ENCODE measurements around the gene SPATA21.

The SPATA21 gene

DNA sequence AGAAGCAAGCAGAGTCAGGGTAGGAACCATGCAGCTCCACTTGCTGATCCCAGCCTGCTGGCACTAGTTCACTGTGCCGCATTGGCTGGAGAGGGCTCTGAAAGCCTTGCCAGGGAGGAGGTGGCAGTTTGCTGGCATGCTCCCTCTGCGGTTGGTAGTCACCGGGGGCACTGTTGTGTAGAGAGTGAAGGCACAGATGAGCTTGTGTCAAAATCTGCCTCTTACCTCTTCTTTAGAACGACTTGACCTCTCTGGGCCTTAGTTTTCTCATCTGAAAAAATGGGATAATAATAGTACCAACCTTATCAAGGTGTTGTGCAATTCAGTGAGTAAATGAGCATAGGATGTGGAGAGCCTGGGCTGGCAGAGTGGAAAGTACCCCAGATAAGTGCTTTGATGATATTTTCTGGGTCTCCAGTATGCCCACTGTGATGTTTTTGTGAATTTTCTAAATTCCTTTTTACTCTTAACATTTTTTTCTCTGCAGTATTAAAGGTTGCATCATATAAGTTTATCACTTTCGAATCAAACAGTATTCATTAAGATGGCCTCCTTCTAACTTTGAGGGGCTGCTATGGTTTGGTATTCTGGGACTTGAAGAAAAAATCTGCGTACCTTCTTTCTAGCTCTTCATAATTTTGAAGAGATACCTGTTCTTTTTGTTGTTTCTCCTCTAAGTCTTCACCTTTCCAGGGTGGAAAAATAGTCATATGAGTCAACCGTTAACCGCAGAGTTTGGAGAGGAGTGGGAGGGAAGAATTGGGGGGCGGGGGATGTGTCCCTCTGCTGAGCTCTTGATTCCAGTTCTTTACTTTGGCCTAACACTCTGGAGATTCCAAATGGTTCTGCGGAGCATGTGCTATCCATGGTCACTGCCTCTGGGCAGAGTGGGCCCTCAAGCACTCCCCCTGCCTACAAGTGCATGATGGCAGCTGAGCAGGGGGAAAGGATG is 43.4 kb downstream of the SPATA21 start:
- Histone ChIP-seq H3K27me3 (ENCODE audit: control insufficient read depth, insufficient read depth, low read length) (no peaks in the 10 kb centered on the region), H3K9me3 (ENCODE audit: control insufficient read depth, insufficient read depth, low read depth, low read length) (no peaks in the 10 kb centered on the region), H3K27ac (ENCODE audit: low read depth, low read length) (no peak overlapping the region), H3K36me3 (ENCODE audit: control insufficient read depth, insufficient read depth, low read length) (peaks cover 55% of the 10 kb centered on the region), H3K4me3 (ENCODE audit: low read depth, low read length) (no peak overlapping the region), H3K9ac (ENCODE audit: low read length) (no peak overlapping the region), H3K4me1 (ENCODE audit: control insufficient read depth, insufficient read depth, low read length) (peaks cover 25% of the 10 kb centered on the region)

DNA sequence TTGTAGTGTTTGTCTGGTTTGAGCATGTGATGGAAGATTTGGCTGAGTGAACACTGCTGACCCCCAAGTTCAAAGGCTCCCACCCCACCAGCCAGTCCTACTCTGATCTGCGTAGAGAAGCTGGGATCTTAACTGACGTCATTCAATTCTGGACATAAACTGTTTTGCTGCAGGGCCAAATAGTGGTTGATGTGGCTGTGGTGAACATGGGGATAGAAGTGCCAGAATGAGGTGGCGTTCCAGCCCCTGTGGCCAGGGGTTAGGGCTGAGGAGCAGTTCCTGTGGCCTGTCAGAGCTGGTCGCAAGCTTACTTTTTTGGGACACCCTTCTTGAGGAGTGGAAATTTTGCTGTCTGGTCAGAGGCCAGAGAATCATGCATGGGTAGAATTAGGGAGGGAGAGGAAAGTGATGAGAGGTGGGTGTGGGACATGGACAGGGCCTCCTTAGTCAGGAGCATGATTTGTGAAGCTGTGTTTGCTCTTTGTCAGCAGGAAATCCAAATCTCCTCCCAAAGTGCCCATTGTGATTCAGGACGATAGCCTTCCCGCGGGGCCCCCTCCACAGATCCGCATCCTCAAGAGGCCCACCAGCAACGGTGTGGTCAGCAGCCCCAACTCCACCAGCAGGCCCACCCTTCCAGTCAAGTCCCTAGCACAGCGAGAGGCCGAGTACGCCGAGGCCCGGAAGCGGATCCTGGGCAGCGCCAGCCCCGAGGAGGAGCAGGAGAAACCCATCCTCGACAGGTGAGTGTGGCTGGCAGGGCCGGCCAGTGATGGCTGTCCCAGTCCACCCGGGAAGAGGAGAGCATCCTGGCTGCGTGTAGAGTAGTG is 44.3 kb downstream of the SPATA21 start:
- peaks cover 25% of the 10 kb centered on the region for H3K4me1 ChIP-seq (ENCODE audit: control insufficient read depth, insufficient read depth, low read length)
- H3K4me3 ChIP-seq (ENCODE audit: low read depth, low read length): no peak overlapping the region
- no peaks in the 10 kb centered on the region for H3K27me3 ChIP-seq (ENCODE audit: control insufficient read depth, insufficient read depth, low read length)
- H3K9ac ChIP-seq (ENCODE audit: low read length): no peak overlapping the region
- no peak overlapping the region for H3K27ac ChIP-seq (ENCODE audit: low read depth, low read length)
- peaks cover 48% of the 10 kb centered on the region for H3K36me3 ChIP-seq (ENCODE audit: control insufficient read depth, insufficient read depth, low read length)
- no peaks in the 10 kb centered on the region for H3K9me3 ChIP-seq (ENCODE audit: control insufficient read depth, insufficient read depth, low read depth, low read length)

DNA sequence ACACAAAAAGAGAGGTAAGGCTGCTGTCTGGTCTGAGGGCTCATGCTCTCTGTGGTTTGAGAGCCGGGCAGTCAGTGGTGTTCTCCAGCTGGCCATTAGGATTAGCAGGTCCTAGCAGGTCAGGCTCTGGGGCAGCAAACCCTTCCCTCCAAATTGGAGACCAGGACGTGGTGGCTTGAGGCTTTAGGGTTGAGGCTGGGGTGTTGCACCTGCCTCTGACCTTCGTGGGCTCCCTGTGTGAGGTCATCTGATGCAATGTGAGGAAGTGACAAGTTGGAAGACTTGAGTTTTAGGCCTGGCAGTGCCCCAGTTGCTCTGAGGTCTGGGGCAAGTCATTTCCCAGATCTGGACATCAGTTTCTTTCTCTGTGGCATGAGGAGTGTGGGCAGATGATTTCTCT is 45.8 kb downstream of the SPATA21 start:
- H3K27ac ChIP-seq (ENCODE audit: low read depth, low read length): no peak overlapping the region

DNA sequence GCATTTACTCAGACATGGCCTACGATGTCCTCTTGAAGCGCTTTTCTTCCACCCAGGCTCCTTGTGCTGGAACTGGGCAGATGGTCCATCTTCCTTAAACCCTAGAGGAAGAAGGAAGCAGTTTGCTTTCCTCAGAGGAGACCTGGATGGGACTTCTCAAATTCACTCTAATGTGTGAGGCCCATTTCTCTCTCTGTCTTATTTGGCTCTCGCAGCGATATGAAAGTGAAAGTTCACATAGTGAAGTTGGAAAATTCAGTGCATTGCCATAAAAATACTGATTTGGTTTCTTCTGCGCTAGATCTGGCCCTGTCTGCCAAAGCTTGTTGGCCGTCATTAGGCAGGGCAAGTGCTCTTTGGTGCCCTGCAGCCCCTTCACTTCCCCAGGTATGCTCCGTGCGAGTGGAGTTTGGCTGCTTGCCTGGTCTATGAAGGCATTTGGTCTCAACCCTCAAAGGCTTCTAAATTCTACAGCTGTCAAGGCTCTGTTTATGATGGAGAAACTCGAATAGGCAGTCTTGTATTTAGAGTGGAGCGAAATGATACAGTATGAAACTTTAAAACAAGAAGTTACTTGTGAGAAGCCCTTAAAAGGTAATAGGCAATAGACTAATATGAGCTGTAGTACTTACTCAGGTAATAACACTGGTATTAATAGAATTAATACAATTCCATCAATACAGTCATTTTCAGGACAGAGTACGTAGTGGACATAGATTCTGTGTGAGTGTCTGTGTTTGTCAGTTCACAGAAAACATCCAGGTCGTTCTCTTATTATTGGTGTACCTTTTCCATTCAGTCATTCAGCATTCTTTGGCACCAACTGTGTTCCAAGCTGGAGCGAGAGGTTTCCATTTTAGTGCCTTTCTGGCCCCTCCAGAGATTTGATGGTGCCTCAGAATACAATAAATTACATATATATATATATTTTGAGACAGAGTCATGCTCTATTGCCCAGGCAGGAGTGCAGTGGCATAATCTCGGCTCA is 49.7 kb downstream of the SPATA21 start:
- H3K4me3 ChIP-seq (ENCODE audit: low read depth, low read length): no peak overlapping the region

More for the DNA sequence above, 45.8 kb downstream of the SPATA21 start:
- Histone ChIP-seq H3K9ac (ENCODE audit: low read length) (no peak overlapping the region), H3K9me3 (ENCODE audit: control insufficient read depth, insufficient read depth, low read depth, low read length) (no peaks in the 10 kb centered on the region), H3K36me3 (ENCODE audit: control insufficient read depth, insufficient read depth, low read length) (peaks cover 39% of the 10 kb centered on the region), H3K4me1 (ENCODE audit: control insufficient read depth, insufficient read depth, low read length) (peaks cover 24% of the 10 kb centered on the region), H3K27me3 (ENCODE audit: control insufficient read depth, insufficient read depth, low read length) (no peaks in the 10 kb centered on the region), H3K4me3 (ENCODE audit: low read depth, low read length) (no peak overlapping the region)

DNA sequence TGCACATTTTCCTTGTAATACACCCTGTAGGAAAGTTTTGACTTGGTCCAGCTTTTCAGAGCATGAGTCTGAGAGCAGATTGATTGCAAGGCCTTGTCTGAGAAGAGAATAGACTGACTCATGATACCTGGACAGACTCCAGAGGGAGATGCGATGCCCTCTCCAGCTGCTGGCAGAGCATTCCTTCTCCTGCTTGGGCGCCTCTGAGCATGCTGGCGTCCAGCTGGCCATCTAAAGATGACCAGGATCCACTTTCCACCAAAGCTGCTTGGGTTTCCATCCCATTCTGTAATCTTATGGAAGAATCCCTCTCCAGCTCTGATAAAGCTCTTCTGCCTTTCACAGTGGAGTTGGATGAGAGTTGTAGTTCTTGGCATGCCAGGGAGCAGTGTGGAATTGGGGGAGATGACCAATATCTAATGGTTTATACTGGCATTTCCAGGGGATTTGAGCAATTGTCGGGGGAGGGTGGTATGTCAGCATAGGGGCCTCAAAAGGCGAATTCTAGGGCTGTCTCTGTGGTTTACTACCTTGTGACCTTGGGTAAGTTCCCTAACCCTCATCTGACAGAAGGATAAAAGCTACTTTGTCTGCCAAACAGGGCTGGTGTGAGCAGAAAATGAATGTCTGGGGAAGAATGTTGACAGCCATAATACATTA is 50.6 kb downstream of the SPATA21 start:
- H3K9me3 ChIP-seq (ENCODE audit: control insufficient read depth, insufficient read depth, low read depth, low read length): no peaks in the 10 kb centered on the region
- H3K36me3 ChIP-seq (ENCODE audit: control insufficient read depth, insufficient read depth, low read length): no peaks in the 10 kb centered on the region
- no peak overlapping the region for H3K4me3 ChIP-seq (ENCODE audit: low read depth, low read length)
- H3K27ac ChIP-seq (ENCODE audit: low read depth, low read length): no peak overlapping the region
- H3K9ac ChIP-seq (ENCODE audit: low read length): no peak overlapping the region
- no peaks in the 10 kb centered on the region for H3K27me3 ChIP-seq (ENCODE audit: control insufficient read depth, insufficient read depth, low read length)
- peaks cover 30% of the 10 kb centered on the region for H3K4me1 ChIP-seq (ENCODE audit: control insufficient read depth, insufficient read depth, low read length)

More for the DNA sequence above, 49.7 kb downstream of the SPATA21 start:
- Histone ChIP-seq H3K9ac (ENCODE audit: low read length) (no peak overlapping the region), H3K36me3 (ENCODE audit: control insufficient read depth, insufficient read depth, low read length) (0 out of 2 replicates have a peak, but pooled peaks cover under 1% of the 10 kb centered on the region), H3K27ac (ENCODE audit: low read depth, low read length) (no peak overlapping the region), H3K9me3 (ENCODE audit: control insufficient read depth, insufficient read depth, low read depth, low read length) (no peaks in the 10 kb centered on the region), H3K4me1 (ENCODE audit: control insufficient read depth, insufficient read depth, low read length) (peaks cover 38% of the 10 kb centered on the region), H3K27me3 (ENCODE audit: control insufficient read depth, insufficient read depth, low read length) (no peaks in the 10 kb centered on the region)

DNA sequence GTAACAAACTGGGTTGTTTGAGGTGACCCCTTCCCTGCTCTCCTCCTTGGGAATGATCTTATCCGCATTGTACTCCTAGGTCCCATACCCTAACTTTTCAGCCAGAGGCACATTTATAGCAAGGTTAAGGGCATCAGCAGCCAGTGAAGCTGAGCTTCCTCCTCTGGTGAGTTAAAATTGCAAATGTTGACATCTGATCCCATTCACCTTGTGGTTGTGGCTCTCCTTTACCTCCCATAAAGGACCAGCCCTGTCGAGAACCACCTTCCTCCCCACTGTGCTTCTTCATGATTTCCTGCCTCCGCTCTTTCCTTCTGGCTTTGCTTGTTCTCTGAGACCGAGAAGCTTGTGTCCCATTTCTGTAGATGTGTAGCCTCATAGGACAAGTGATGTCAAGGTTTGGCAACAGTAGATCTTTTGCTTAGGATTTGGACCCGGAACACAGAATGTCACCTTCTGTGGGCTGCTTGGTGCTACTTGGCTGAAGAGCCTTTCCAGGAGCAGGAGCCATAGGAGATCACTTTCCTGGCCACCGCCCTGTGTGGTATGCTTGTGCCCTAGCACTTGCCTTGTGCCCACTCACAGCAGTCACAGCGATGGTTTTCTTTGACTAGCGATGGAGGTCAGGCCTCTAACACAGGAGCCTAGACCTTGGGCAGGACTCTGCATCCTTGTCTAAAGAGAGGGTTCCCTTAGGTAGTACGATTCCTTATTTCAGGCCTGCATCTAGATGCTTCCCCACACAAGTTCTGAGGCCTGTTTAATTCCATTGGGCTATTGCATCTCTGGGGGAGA is 51.4 kb downstream of the SPATA21 start:
- Histone ChIP-seq H3K27ac (ENCODE audit: low read depth, low read length) (no peak overlapping the region), H3K9ac (ENCODE audit: low read length) (no peak overlapping the region), H3K9me3 (ENCODE audit: control insufficient read depth, insufficient read depth, low read depth, low read length) (no peaks in the 10 kb centered on the region), H3K4me3 (ENCODE audit: low read depth, low read length) (no peak overlapping the region), H3K36me3 (ENCODE audit: control insufficient read depth, insufficient read depth, low read length) (no peaks in the 10 kb centered on the region), H3K27me3 (ENCODE audit: control insufficient read depth, insufficient read depth, low read length) (no peaks in the 10 kb centered on the region), H3K4me1 (ENCODE audit: control insufficient read depth, insufficient read depth, low read length) (peaks cover 27% of the 10 kb centered on the region)

DNA sequence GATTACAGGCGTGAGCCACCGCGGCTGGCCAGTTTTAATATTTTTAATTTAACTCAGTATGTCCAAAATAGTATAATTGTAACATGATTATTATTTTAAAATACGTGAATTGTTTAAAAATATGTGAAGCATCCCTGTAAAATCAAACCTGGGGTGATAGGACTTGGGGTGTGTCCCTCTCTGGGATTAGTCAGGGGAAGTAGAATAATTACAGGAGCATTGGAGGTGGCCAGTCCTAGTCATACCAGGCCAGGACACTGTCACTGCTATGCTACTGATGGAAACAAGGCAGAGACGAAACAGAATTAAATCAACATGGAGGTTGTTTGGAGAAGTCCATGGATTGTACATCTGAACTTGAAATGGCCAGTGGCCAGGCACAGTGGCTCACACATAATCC is 53.3 kb downstream of the SPATA21 start:
- no peaks in the 10 kb centered on the region for H3K27me3 ChIP-seq (ENCODE audit: control insufficient read depth, insufficient read depth, low read length)
- no peak overlapping the region for H3K9ac ChIP-seq (ENCODE audit: low read length)
- no peak overlapping the region for H3K27ac ChIP-seq (ENCODE audit: low read depth, low read length)
- H3K9me3 ChIP-seq (ENCODE audit: control insufficient read depth, insufficient read depth, low read depth, low read length): no peaks in the 10 kb centered on the region
- H3K4me3 ChIP-seq (ENCODE audit: low read depth, low read length): no peak overlapping the region
- H3K4me1 ChIP-seq (ENCODE audit: control insufficient read depth, insufficient read depth, low read length): peaks cover 27% of the 10 kb centered on the region
- H3K36me3 ChIP-seq (ENCODE audit: control insufficient read depth, insufficient read depth, low read length): no peaks in the 10 kb centered on the region

DNA sequence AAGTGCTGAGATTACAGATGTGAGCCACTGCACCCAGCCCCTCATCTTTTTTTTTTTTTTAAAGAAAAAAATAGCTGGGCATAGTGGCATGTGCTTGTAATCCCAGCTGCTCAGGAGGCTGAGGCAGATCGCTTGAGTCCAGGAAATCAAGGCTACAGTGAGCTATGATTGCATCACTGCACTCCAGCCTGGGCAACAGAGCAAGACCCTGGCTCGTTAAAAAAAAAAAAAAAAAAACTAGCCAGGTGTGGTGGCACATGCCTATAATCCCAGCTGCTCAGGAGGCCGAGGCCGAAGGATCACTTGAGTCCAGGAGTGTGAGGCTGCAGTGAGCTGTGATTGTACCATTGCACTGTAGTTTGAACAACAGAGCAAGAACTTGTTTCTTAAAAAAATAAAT is 56.4 kb downstream of the SPATA21 start:
- peaks cover 24% of the 10 kb centered on the region for H3K4me1 ChIP-seq (ENCODE audit: control insufficient read depth, insufficient read depth, low read length)
- H3K4me3 ChIP-seq (ENCODE audit: low read depth, low read length): no peak overlapping the region
- no peaks in the 10 kb centered on the region for H3K9me3 ChIP-seq (ENCODE audit: control insufficient read depth, insufficient read depth, low read depth, low read length)
- peaks cover 4% of the 10 kb centered on the region for H3K36me3 ChIP-seq (ENCODE audit: control insufficient read depth, insufficient read depth, low read length)
- no peak overlapping the region for H3K9ac ChIP-seq (ENCODE audit: low read length)
- no peak overlapping the region for H3K27ac ChIP-seq (ENCODE audit: low read depth, low read length)
- no peaks in the 10 kb centered on the region for H3K27me3 ChIP-seq (ENCODE audit: control insufficient read depth, insufficient read depth, low read length)

DNA sequence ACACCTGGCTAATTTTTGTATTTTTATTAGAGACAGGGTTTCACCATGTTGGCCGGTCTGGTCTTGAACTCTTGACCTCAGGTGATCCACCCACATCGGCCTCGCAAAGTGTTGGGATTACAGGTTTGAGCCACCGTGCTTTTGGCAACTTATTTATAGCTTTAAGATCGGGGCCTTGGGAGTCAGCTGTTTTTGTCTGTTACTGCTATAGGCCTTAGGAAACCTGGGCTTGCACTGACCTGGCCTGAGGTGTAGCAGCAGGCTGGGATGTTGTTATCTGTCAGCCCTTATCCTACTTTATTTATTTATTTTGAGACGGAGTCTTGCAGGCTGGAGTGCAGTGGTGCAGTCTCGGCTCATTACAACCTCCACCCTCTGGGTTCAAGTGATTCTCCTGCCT is 58.8 kb downstream of the SPATA21 start:
- Histone ChIP-seq H3K4me1 (ENCODE audit: control insufficient read depth, insufficient read depth, low read length) (peaks cover 24% of the 10 kb centered on the region), H3K4me3 (ENCODE audit: low read depth, low read length) (no peak overlapping the region), H3K9ac (ENCODE audit: low read length) (no peak overlapping the region), H3K27me3 (ENCODE audit: control insufficient read depth, insufficient read depth, low read length) (no peaks in the 10 kb centered on the region), H3K9me3 (ENCODE audit: control insufficient read depth, insufficient read depth, low read depth, low read length) (no peaks in the 10 kb centered on the region), H3K27ac (ENCODE audit: low read depth, low read length) (no peak overlapping the region), H3K36me3 (ENCODE audit: control insufficient read depth, insufficient read depth, low read length) (peaks cover 4% of the 10 kb centered on the region)
